Right lobe of liver (tissue), 4 donors: Measurements from ENCODE around the gene MT1A.

Source experiments
- POLR2A ChIP-seq: fragments of 450-650 bp; IDR thresholded peaks from one replicate; pipeline ENCODE4 v1.6.1; 2017; ENCODE audit warnings: antibody characterized with exemption, mild to moderate bottlenecking
- TF ChIP-seq, protein P1 (sequence below), 4 donors: fragments of 200-600 bp in 3 of 4; fragments of 450-650 bp in 1 of 4; IDR thresholded peaks; one replicate each; pipeline versions ENCODE4 v1.5.1 to v1.8.0; 2016 to 2022; ENCODE audit warnings: antibody characterized with exemption in 4 of 4, mild to moderate bottlenecking in 2 of 4
- donor health status: DM: no; HTN: no; CAD: no.
- donor health status: DM: no; HTN: no; CAD: no.
- donor health status: DM: no; HTN: yes; CAD: no.

- TF ChIP-seq, protein P1, sequence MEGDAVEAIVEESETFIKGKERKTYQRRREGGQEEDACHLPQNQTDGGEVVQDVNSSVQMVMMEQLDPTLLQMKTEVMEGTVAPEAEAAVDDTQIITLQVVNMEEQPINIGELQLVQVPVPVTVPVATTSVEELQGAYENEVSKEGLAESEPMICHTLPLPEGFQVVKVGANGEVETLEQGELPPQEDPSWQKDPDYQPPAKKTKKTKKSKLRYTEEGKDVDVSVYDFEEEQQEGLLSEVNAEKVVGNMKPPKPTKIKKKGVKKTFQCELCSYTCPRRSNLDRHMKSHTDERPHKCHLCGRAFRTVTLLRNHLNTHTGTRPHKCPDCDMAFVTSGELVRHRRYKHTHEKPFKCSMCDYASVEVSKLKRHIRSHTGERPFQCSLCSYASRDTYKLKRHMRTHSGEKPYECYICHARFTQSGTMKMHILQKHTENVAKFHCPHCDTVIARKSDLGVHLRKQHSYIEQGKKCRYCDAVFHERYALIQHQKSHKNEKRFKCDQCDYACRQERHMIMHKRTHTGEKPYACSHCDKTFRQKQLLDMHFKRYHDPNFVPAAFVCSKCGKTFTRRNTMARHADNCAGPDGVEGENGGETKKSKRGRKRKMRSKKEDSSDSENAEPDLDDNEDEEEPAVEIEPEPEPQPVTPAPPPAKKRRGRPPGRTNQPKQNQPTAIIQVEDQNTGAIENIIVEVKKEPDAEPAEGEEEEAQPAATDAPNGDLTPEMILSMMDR (IDR thresholded peaks at IDR 0.05) = no peak
- no peak for TF ChIP-seq POLR2A
These were observed 23.9 kb upstream of the MT1A start for GRCh38 chr16:56614549-56614991.
